Fibroblast of lung (primary cell): Measurements from ENCODE around the gene GRIK1. TPM values are rescaled to one million over a fixed set of nuclear protein-coding genes. Genes with fewer than 3 reads are reported as not detected.

Experiments used
- DNase-seq, 2 donors: peaks; one replicate each; pipeline versions ENCODE4 v3.0.0 to v3.0.0-alpha.2; 2010; ENCODE audit warnings: low read depth in 2 of 2
- H2AFZ ChIP-seq: 2 replicates; pipeline ENCODE4 v1.5.1; 2012; ENCODE audit warnings: low read length, control low read depth, inconsistent platforms
- H3K27ac ChIP-seq: 2 replicates; pipeline ENCODE4 v1.5.1; 2011; ENCODE audit warnings: low read length, control low read depth; ENCODE audit not compliant: insufficient read depth
- H3K27me3 ChIP-seq: 2 replicates; pipeline ENCODE4 v1.5.1; 2011; ENCODE audit warnings: mild to moderate bottlenecking, low read length; ENCODE audit not compliant: control insufficient read depth, insufficient read depth
- H3K36me3 ChIP-seq: 2 replicates; pipeline ENCODE4 v1.5.1; 2011; ENCODE audit warnings: low read length; ENCODE audit not compliant: control insufficient read depth, insufficient read depth
- H3K4me1 ChIP-seq: 2 replicates; pipeline ENCODE4 v1.5.1; 2011; ENCODE audit warnings: low read length; ENCODE audit not compliant: control insufficient read depth, insufficient read depth; ENCODE audit errors: extremely low read depth
- H3K4me2 ChIP-seq: 2 replicates; pipeline ENCODE4 v1.5.1; 2011; ENCODE audit warnings: low read length, control low read depth; ENCODE audit not compliant: insufficient read depth; ENCODE audit errors: extremely low read depth
- H3K4me3 ChIP-seq, 4 experiments: fragments of 200-600 bp in 1 of 4; sonication (generic) in 1 of 4; replicated peaks in 1 of 4; 2 replicates each; pipeline ENCODE4 v1.5.1; 2011 to 2016; ENCODE audit warnings: low read length in 4 of 4, low read depth in 3 of 4, mild to moderate bottlenecking in 3 of 4, control low read depth in 2 of 4, inconsistent platforms in 1 of 4, mixed read lengths in 1 of 4; ENCODE audit not compliant: insufficient read depth in 1 of 4; ENCODE audit errors: control extremely low read depth in 1 of 4
- H3K79me2 ChIP-seq: 2 replicates; pipeline ENCODE4 v1.5.1; 2012; ENCODE audit warnings: mild to moderate bottlenecking, low read length, inconsistent platforms; ENCODE audit not compliant: control insufficient read depth, insufficient read depth
- H3K9ac ChIP-seq: 2 replicates; pipeline ENCODE4 v1.5.1; 2011; ENCODE audit warnings: mild to moderate bottlenecking, low read length, control low read depth; ENCODE audit not compliant: insufficient read depth
- H3K9me3 ChIP-seq: 2 replicates; pipeline ENCODE4 v1.5.1; 2012; ENCODE audit warnings: low read depth, low read length; ENCODE audit not compliant: control insufficient read depth, insufficient read depth
- H4K20me1 ChIP-seq: 2 replicates; pipeline ENCODE4 v1.5.1; 2011; ENCODE audit warnings: low read length; ENCODE audit not compliant: control insufficient read depth, insufficient read depth; ENCODE audit errors: extremely low read depth
- CTCF ChIP-seq, 2 donors: IDR thresholded peaks in 1 of 2; conservative IDR thresholded peaks in 1 of 2; 1 replicate in 1 of 2; 2 replicates in 1 of 2; pipeline ENCODE4 v1.5.1; 2011 to 2012; ENCODE audit warnings: low read length in 2 of 2, control low read depth in 1 of 2, inconsistent platforms in 1 of 2, low read depth in 1 of 2, mild to moderate bottlenecking in 1 of 2
- EZH2 ChIP-seq: IDR thresholded peaks from 2 replicates; pipeline ENCODE4 v1.5.1; 2012; ENCODE audit warnings: low read length, control low read depth, mild to moderate bottlenecking; ENCODE audit errors: missing control alignments
- polyA plus RNA-seq, 2 donors: library from polyadenylated mRNA; depleted of rRNA in 1 of 2; stranded (reverse) in 1 of 2; unstranded in 1 of 2; fragments of >200 nt; gene quantifications; 2 replicates each; pipeline ENCODE4 v1.2.1, GENCODE V29; 2011 to 2012; ENCODE audit warnings: missing spikeins in 1 of 2
- total RNA-seq: library from RNA; depleted of rRNA; stranded (reverse); fragments of >200 nt; gene quantifications from 2 replicates; pipeline ENCODE4 v1.2.1, GENCODE V29; 2014

GRIK1 gene
- total and polyA plus RNA-seq, 2 donors (not counting 1 experiment from before 2014, with no cell fraction given), result not detected

GRCh38 chr21:29887313-29888009, 52.3 kb downstream of the GRIK1 start:
- Histone ChIP-seq H3K4me2 (no peak overlapping the region), H3K4me1 (no peaks in the 10 kb centered on the region), H3K4me3 (no peak overlapping the region), H3K27ac (no peak overlapping the region), H2AFZ (no peak overlapping the region), H4K20me1 (no peaks in the 10 kb centered on the region), H3K36me3 (no peaks in the 10 kb centered on the region), H3K9me3 (no peaks in the 10 kb centered on the region), H3K9ac (no peak overlapping the region), H3K79me2 (no peaks in the 10 kb centered on the region), H3K27me3 (no peaks in the 10 kb centered on the region)
- no peak for DNase-seq
- TF ChIP-seq CTCF (conservative IDR thresholded peaks at IDR 0.05 in 1 of 2, IDR thresholded peaks at IDR 0.05 in 1 of 2; ENCODE audit: low read depth in 1 of 2, low read length in 2 of 2), result no peak
- TF ChIP-seq EZH2, result no peak

- no peaks in the 10 kb centered on the region for H3K9me3 ChIP-seq
- no peak overlapping the region for H3K4me3 ChIP-seq
- H3K4me2 ChIP-seq, result no peak overlapping the region
- no peaks in the 10 kb centered on the region for H3K79me2 ChIP-seq
- TF ChIP-seq CTCF (conservative IDR thresholded peaks at IDR 0.05 in 1 of 2, IDR thresholded peaks at IDR 0.05 in 1 of 2; ENCODE audit: low read depth in 1 of 2, low read length in 2 of 2) (no peak), EZH2 (no peak)
- H2AFZ ChIP-seq, result no peak overlapping the region
- no peak overlapping the region for H3K9ac ChIP-seq
- H3K4me1 ChIP-seq, result no peaks in the 10 kb centered on the region
- H3K27me3 ChIP-seq, result no peaks in the 10 kb centered on the region
- H3K27ac ChIP-seq, result no peak overlapping the region
- no peak for DNase-seq
- no peaks in the 10 kb centered on the region for H3K36me3 ChIP-seq
- no peaks in the 10 kb centered on the region for H4K20me1 ChIP-seq
Observed at GRCh38 chr21:29885491-29885890, 54.3 kb downstream of the GRIK1 start.

- no peak overlapping the region for H2AFZ ChIP-seq
- DNase-seq, result no peak
- H3K4me1 ChIP-seq, result no peaks in the 10 kb centered on the region
- H3K9ac ChIP-seq, result no peak overlapping the region
- no peaks in the 10 kb centered on the region for H3K79me2 ChIP-seq
- H3K27ac ChIP-seq, result no peak overlapping the region
- H3K9me3 ChIP-seq, result no peaks in the 10 kb centered on the region
- H3K4me2 ChIP-seq, result no peak overlapping the region
- H3K36me3 ChIP-seq, result no peaks in the 10 kb centered on the region
- H3K4me3 ChIP-seq, result no peak overlapping the region
- no peak for TF ChIP-seq EZH2
- TF ChIP-seq CTCF (conservative IDR thresholded peaks at IDR 0.05 in 1 of 2, IDR thresholded peaks at IDR 0.05 in 1 of 2; ENCODE audit: low read depth in 1 of 2, low read length in 2 of 2), result no peak
- no peaks in the 10 kb centered on the region for H4K20me1 ChIP-seq
- no peaks in the 10 kb centered on the region for H3K27me3 ChIP-seq
Observed at GRCh38 chr21:29875873-29876272, 63.9 kb downstream of the GRIK1 start.
